Ishikawa (cell line): ENCODE results near the gene FTL.

Experiments used
- CEBPB ChIP-seq: IDR thresholded peaks from 2 replicates; pipeline ENCODE4 v1.6.1; 2012
- EP300 ChIP-seq: IDR thresholded peaks from 2 replicates; pipeline ENCODE4 v1.6.1; 2012; ENCODE audit warnings: borderline replicate concordance
- TAF1 ChIP-seq: IDR thresholded peaks from 2 replicates; pipeline ENCODE4 v1.6.1; 2012; ENCODE audit warnings: low read depth, mild to moderate bottlenecking
- TEAD4 ChIP-seq: IDR thresholded peaks from 2 replicates; pipeline ENCODE4 v1.6.1; 2012
- TF ChIP-seq, protein P1 (sequence below): IDR thresholded peaks from 2 replicates; pipeline ENCODE4 v1.6.1; 2012

GRCh38 chr19:48920949-48921348 is 44.2 kb upstream of the FTL start:
- no peak for TF ChIP-seq EP300
- TF ChIP-seq, protein P1, sequence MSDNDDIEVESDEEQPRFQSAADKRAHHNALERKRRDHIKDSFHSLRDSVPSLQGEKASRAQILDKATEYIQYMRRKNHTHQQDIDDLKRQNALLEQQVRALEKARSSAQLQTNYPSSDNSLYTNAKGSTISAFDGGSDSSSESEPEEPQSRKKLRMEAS, result no peak
- no peak for TF ChIP-seq CEBPB
- no peak for TF ChIP-seq TAF1
- no peak for TF ChIP-seq TEAD4
